HG03439 (cell line): ENCODE results near the gene TEKTIP1.
"Not testable (repeated sequence)": the region's sequence is repeated elsewhere in the genome, so short reads cannot be mapped to it uniquely, and the experiment has no call there.

ENCODE experiments used
- ATAC-seq: cut with Tn5 transposase; IDR thresholded peaks from one replicate; pipeline ENCODE4 v1.9.1; 2021; ENCODE audit warnings: mild to moderate bottlenecking, moderate library complexity; ENCODE audit not compliant: unreplicated experiment

TEKTIP1 gene

GRCh38 chr19:3556423-3556977 lies 17.5 kb downstream of the TEKTIP1 start:
- no peak for ATAC-seq

DNA sequence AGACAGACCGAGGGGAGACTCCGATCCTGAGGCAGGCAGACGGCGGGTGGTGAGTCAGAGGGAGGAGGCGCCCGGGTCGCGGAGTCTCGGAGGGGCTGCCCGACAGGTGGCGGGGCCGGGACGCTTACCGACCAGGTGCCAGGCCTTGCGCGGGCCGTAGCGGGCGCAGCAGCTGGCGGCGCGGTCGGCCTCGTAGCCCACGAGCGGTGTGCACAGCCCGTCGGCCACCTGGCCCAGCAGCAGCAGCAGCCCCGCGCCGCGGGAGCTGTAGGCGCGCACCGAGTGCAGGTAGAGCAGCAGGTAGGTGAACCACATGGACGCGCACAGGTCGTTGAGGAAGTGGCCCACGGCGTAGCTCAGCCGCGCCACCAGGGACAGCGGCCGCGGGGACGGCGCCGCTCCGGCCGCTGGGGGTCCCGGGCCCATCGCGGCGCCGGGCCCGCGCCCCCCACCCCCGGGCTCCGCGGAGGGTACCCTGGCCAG lies 18.0 kb downstream of the TEKTIP1 start:
- peak; percentile 6 for ATAC-seq

DNA sequence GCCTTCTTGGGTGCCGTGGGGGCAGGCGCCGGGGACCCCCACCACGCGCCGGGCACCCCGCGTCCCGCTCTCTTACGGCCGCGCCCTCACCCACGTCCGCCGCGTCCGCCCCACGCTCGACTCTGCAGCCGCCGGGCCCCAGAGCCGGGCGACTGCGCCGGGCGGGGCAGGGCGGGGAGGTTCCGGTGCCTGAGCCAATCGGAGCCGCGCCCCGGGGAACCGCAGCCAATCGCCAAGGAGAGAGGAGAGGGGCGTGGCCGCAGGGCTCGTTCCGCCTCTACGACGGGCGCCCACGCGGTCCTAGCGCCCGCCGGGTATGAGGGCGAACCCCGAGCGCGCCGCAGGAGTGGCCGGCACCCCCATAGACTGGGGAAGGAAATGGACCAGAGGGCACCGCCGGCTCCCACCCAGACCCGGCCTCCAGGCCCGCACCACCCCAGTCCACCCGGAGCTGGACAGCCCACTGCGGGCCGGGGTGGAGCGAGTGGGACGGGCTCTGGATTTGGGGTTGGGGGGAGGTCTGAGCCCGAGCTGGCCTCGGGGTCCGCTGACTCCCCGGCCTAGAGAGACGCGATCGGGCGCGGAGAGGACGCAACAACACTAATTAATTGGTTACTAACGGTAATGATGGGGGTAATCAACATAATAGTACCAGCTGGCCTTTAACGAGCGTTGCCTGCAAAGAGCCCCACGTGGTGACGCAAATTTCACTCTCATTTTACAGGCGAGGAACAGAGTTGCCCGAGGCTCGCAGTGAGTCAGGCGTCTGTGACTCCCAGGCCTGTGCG lies 18.7 kb downstream of the TEKTIP1 start, which contains the start of gene MFSD12:
TSS of gene MFSD12 (minus strand) at position 126 of the 788 bp plus-strand sequence. CDS start 183 bp downstream, outside the sequence.
- peak; percentile 75 for ATAC-seq

DNA sequence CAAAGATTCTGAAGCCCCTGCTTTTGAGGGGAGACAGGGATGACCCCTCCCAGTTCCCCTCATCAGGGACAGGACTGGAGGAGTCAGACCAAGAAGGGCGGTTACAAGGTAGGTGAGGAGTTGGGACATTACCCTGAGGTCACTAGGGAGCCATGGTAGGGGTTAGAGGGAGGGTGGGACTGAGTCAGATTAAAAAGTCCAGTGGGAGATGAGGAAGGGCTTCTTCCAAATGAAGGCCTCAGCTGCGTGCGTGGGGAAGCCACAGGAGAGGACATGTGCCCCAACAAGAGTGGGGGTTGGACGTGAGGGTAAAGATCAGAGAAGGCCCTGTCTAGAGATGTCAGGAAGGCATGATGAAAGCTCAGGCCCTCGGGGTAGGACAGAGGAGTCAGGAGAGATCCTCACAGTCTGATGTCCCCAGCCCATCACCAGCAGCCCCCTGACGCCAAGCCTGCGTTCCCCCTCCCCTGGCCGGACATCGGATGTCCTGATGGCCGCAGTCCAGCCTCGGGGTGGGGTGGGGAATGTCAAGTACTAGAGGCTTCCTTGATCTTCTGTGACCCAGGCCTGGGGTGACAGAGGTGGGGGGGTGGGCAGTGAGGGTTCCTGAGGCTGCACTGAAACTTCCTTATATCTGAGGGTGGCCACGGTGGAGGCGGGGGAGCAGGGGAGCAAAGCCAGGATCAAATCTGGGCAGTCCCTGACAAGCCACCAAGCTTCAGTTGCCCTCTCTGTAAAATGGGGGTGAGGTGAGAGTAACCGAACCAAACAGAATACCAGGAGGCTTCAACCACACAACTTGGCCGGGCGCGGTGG lies 24.9 kb downstream of the TEKTIP1 start:
- no peak for ATAC-seq

DNA sequence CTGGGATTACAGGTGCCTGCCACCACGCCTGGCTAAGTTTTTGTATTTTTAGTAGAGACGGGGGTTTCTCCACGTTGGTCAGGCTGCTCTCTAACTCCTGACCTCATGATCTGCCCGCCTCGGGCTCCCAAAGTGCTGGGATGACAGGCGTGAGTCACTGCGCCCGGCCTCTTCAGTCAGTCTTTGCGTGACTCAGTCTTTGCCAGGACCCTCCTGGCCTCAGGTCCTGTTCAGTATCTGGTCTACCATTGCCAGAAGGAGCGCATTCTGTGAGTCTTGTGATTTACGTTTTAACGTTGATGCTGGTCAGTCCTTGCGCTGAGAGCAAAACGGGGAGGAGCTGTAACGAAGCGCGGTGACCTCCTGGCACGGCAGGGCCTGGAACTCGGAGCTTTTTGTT lies 26.2 kb downstream of the TEKTIP1 start:
- no peak for ATAC-seq

- ATAC-seq = not testable (repeated sequence)
Measured at GRCh38 chr19:3570042-3570441, 31.1 kb downstream of the TEKTIP1 start.

GRCh38 chr19:3570606-3571011 lies 31.6 kb downstream of the TEKTIP1 start:
- ATAC-seq = no peak

DNA sequence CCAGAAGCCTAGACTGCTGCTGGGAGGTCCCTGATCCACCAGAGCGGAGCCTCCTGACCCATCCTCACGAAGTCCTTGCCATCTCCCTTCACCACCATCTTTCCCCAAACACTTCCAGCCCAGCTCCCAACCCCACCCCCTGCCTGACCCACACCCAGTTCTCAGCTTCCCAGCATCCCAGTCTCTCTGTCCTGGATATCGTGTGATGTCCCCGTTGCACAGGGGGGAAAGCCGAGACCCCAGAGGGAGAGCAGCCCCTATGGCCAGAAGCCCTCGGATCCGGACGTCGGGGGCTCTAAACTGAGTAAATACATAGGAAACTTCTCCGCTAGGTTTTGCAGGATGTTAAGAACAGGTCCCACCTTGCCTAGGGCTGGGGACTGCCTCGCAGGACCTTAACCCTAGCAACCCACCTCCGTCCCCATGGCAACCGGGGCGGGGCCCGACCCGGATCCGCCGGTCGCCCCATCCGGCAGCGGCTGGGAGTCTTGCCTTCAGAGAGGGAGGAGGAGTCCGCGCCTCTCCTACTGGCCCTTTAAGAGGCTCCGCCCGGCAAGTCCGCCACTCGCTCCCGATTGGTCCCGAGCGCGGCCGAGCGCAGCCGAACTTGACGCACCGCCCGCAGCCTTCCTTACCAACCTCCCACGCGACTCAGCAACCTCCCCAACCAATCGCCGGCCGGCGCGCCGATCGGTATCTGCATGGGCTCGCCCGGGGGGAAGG lies 33.3 kb downstream of the TEKTIP1 start:
- ATAC-seq = peak; percentile 88

- ATAC-seq = no peak
Measured at GRCh38 chr19:3572855-3573161, 33.8 kb downstream of the TEKTIP1 start, which contains the start of gene HMG20B. Gene HMG20B, plus strand, starts transcription at chr19:3572944. Its CDS starts 366 bp downstream, at chr19:3573310.

GRCh38 chr19:3573162-3573857 lies 34.3 kb downstream of the TEKTIP1 start:
- ATAC-seq = no peak

GRCh38 chr19:3573858-3574637 lies 35.1 kb downstream of the TEKTIP1 start:
- peak; percentile 30 for ATAC-seq

- no peak for ATAC-seq
Measured at GRCh38 chr19:3575260-3575741, 36.3 kb downstream of the TEKTIP1 start.

GRCh38 chr19:3575949-3576673 lies 37.1 kb downstream of the TEKTIP1 start:
- ATAC-seq = no peak

DNA sequence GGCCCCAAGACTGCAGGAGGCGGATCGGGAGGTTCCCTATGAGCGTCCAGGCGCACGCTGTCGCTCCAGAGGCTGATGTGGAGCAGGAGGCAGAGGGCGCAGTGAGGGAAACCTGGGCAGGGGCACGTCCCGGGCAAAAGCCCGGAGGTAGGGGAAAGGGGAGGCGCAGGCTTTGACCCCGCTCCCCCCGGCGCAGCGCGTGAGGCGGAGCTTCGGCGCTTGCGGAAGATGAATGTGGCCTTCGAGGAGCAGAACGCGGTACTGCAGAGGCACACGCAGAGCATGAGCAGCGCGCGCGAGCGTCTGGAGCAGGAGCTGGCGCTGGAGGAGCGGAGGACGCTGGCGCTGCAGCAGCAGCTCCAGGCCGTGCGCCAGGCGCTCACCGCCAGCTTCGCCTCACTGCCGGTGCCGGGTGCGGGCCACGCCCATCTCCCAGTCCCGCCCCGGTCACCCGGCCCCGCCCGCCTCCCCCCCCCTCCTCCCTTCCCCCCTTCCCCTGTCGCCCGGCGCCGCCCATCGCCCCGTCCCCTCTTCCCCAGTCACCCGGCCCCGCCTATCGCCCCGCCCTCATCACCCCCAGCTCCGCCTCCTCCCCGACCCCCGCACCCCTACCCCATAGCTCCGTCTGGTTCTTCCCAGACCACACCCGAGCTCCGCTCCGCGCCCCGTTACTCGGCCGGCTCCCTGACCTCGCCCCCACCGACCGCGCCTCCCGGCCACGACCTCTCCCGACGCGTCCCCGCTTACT lies 37.9 kb downstream of the TEKTIP1 start:
- ATAC-seq = no peak

DNA sequence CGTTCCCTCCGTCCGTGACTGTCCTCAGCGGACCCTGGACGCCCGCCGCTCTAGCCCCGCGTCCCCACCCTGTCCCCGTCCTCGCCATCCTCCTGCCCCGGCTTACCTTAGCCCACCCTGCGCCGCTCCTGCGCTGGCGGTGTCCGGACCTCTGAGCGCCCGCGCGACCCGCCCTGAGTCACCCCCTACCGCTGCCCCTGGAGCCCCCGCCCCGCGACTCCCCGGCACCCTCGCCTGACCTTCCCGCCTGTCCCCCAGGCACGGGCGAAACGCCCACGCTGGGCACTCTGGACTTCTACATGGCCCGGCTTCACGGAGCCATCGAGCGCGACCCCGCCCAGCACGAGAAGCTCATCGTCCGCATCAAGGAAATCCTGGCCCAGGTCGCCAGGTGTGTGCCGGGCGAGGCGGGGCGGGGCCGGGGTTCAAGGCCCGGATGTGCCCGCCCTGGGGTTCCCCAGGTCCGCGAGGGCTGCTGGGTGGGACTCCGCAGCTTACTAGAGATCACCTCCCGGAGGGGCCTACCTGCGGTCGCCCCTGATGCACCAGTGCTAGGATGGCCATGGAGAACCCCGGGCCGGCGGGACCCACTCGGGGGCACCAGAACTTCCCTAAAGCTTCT lies 38.9 kb downstream of the TEKTIP1 start:
- no peak for ATAC-seq

DNA sequence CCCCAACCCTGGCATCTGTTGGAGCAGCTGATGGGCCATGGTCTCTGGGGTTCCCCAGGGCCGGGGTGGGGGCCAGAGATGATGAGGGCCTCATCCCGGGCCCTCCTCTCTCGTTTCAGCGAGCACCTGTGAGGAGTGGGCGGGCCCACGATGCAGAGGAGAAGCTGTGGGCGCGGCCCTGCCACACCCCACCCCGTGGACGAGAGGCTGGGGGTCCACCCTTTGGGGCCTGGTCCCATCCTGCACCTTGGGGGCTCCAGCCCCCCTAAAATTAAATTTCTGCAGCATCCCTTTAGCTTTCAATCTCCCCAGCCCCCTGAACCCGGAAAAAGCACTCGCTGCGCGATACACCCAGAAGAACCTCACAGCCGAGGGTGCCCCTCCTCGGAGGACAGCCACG lies 39.4 kb downstream of the TEKTIP1 start:
- no peak for ATAC-seq

DNA sequence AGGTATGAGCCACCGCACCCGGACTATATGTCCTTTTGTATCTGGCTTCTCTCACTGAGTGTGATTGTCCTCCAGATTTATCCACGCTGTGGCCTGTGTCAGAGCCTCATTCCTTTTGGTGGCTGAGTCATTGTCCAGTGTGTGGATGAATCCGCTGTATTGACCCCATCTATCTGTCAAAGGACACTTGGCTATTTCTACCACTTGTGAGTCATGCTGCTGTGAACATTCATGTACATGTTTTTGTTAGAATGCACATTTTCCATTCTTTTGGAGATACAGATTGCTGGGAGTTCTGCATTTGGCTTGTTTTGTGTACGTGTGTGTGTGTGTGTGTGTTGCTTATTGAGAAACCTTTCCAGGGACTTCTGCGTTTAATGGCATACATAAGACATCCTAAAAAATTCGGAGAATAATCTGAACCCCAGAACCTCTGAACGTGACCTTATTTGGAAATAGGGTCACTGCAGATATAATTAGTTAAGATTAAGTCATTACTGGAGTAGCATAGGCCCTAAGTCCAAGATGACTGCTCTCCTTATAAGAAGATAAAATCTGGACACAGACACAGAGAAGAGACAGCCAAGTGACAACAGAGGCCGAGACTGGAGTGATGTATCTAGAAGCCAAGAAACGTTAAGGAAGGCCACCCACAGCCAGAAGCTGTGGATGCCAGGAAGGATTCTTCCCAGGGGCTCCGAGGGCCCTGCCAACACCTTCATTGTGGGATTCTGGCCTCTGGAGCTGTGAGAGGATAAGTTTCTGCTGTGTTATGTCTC lies 41.4 kb downstream of the TEKTIP1 start:
- ATAC-seq = no peak
